ENCODE results near the gene SPEG.

- TF ChIP-seq CTCF (IDR thresholded peaks at IDR 0.05) (no peak), EP300 (IDR thresholded peaks at IDR 0.05) (no peak)
Measured at GRCh38 chr2:219416235-219416602, 18.4 kb upstream of the SPEG start.

Measured in tibial nerve (tissue), 4 donors.